ENCODE data around the gene GPRC5C.

The GPRC5C gene

DNA sequence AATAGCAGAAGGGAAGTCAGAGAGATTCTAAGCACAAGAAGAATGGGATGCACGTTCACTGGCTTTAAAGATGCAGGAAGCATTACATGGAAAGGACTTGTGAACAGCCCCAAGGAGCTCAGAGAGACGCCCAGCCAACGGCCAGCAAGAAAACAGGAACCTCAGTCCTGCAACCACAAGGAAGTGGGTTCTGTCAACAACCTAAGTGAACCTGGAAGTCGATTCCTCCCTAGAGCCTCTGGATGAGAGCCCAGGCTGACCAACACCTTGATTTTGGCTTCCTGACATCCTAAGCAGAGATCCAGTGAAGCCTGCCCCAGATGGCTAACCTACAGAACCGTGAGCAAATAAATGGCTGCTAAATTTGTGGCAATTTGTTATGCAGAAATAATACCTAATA lies 40.1 kb upstream of the GPRC5C start:
- Histone ChIP-seq H3K36me3 (ENCODE audit: insufficient read depth) (no peaks in the 10 kb centered on the region), H3K4me1 (ENCODE audit: low read depth, poor library complexity, severe bottlenecking) (no peaks in the 10 kb centered on the region), H3K9ac (no peak overlapping the region), H3K4me2 (no peak overlapping the region), H4K20me1 (ENCODE audit: insufficient read depth) (no peaks in the 10 kb centered on the region), H2AFZ (ENCODE audit: low read depth) (no peak overlapping the region), H3K79me2 (ENCODE audit: insufficient read depth, low read depth) (no peaks in the 10 kb centered on the region), H3K27me3 (ENCODE audit: insufficient read depth, low read depth) (peaks cover 53% of the 10 kb centered on the region), H3K4me3 (IDR thresholded peaks at IDR 0.05; ENCODE audit: insufficient read depth, low read depth, low read length) (no peak overlapping the region), H3K27ac (no peak overlapping the region)
- TF ChIP-seq, protein P1, sequence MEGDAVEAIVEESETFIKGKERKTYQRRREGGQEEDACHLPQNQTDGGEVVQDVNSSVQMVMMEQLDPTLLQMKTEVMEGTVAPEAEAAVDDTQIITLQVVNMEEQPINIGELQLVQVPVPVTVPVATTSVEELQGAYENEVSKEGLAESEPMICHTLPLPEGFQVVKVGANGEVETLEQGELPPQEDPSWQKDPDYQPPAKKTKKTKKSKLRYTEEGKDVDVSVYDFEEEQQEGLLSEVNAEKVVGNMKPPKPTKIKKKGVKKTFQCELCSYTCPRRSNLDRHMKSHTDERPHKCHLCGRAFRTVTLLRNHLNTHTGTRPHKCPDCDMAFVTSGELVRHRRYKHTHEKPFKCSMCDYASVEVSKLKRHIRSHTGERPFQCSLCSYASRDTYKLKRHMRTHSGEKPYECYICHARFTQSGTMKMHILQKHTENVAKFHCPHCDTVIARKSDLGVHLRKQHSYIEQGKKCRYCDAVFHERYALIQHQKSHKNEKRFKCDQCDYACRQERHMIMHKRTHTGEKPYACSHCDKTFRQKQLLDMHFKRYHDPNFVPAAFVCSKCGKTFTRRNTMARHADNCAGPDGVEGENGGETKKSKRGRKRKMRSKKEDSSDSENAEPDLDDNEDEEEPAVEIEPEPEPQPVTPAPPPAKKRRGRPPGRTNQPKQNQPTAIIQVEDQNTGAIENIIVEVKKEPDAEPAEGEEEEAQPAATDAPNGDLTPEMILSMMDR (conservative IDR thresholded peaks at IDR 0.05; ENCODE audit: low read depth, low read length): no peak

DNA sequence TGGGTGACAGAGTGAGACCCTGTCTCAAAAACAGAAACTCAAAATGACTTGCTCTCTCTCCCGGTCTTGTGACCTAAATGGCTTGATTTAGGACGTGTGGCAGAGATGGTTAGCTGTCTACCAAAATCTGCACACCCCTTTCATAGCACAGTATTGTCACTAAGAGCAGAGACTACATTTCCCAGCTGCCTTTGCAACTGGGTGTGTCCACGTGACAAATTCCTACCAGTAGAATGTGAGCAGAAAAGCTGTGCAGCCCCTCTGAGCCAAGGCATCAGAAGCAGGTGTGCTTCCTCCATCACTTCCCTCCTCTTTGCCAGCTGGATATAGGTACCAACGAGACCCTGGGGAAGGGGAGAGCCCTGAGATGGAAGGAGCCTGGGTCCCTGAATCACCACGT lies 39.0 kb upstream of the GPRC5C start:
- TF ChIP-seq, protein P1 (conservative IDR thresholded peaks at IDR 0.05; ENCODE audit: low read depth, low read length): no peak
- H3K4me3 ChIP-seq (IDR thresholded peaks at IDR 0.05; ENCODE audit: insufficient read depth, low read depth, low read length): no peak overlapping the region
- no peaks in the 10 kb centered on the region for H3K36me3 ChIP-seq (ENCODE audit: insufficient read depth)
- H3K9ac ChIP-seq: no peak overlapping the region
- H3K79me2 ChIP-seq (ENCODE audit: insufficient read depth, low read depth): no peaks in the 10 kb centered on the region
- no peak overlapping the region for H2AFZ ChIP-seq (ENCODE audit: low read depth)
- no peaks in the 10 kb centered on the region for H4K20me1 ChIP-seq (ENCODE audit: insufficient read depth)
- no peak overlapping the region for H3K4me2 ChIP-seq
- H3K4me1 ChIP-seq (ENCODE audit: low read depth, poor library complexity, severe bottlenecking): no peaks in the 10 kb centered on the region
- H3K27ac ChIP-seq: no peak overlapping the region
- H3K27me3 ChIP-seq (ENCODE audit: insufficient read depth, low read depth): peaks cover 44% of the 10 kb centered on the region

DNA sequence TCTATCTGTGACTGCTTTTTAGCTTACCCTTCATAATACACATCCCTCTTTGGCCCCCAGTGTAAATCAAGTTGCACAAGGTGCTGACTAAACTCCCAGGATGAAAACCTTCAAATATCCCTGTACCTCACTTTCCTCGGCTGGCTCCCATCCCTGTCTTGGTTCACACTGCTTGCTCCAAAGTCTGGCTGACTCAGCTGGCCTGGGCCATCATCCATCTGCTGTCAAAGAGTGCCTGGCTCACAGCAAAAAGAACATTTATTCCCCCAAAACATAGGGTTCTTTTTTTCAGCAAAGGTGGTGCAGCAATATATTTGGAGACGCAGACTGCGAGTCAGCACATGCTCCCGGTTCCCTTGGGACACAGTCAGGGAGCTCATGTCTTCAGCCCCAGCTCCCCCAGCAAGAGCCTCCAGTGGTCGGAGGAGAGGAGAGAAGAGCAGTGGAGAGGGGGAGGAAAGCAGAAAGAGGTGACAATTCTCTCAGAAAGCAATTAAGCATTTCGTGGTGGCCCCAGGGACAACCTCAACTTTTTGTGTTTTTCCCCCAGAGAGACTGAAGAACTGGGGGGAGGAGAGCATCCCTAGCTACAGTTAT lies 38.4 kb upstream of the GPRC5C start:
- H4K20me1 ChIP-seq (ENCODE audit: insufficient read depth): no peaks in the 10 kb centered on the region
- H3K9ac ChIP-seq: no peak overlapping the region
- H3K36me3 ChIP-seq (ENCODE audit: insufficient read depth): no peaks in the 10 kb centered on the region
- H3K4me3 ChIP-seq (IDR thresholded peaks at IDR 0.05; ENCODE audit: insufficient read depth, low read depth, low read length): no peak overlapping the region
- H2AFZ ChIP-seq (ENCODE audit: low read depth): no peak overlapping the region
- TF ChIP-seq, protein P1 (conservative IDR thresholded peaks at IDR 0.05; ENCODE audit: low read depth, low read length): no peak
- no peak overlapping the region for H3K4me2 ChIP-seq
- no peak overlapping the region for H3K27ac ChIP-seq
- peaks cover 38% of the 10 kb centered on the region for H3K27me3 ChIP-seq (ENCODE audit: insufficient read depth, low read depth)
- H3K4me1 ChIP-seq (ENCODE audit: low read depth, poor library complexity, severe bottlenecking): no peaks in the 10 kb centered on the region
- no peaks in the 10 kb centered on the region for H3K79me2 ChIP-seq (ENCODE audit: insufficient read depth, low read depth)

DNA sequence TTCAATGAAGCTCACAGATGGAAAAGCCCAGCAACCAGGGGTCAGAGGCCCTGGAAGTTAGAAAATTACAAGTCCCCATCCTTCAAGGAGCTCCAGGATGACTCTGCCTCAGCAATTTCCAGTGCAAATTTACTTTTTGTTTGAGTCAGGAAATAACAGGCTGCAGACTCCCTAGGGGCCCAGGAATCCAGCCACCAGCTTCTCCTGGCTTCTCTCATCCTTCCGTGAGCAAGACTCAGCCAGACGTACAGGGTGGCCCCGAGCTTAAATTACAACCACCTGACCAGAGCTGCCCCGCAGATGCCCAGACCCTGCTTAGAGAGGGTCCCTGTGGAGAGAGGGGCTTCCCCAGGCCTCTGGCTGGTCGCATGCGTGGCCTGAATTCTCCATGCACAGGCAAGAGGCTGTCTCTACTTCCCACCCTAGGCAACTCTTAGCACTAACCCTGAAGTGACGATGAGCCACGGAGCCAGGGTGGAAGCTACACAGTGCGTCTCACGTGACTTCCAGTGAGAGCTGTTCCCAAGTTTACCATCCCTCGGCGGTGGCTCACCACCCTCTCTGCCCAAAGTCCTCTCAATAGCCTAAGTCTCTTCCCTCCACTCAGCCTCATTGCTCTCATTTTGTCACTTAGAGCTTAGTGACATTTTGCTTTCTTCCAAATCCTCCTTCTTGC lies 37.5 kb upstream of the GPRC5C start:
- no peak overlapping the region for H2AFZ ChIP-seq (ENCODE audit: low read depth)
- no peaks in the 10 kb centered on the region for H3K79me2 ChIP-seq (ENCODE audit: insufficient read depth, low read depth)
- no peaks in the 10 kb centered on the region for H3K4me1 ChIP-seq (ENCODE audit: low read depth, poor library complexity, severe bottlenecking)
- no peak overlapping the region for H3K27ac ChIP-seq
- no peaks in the 10 kb centered on the region for H4K20me1 ChIP-seq (ENCODE audit: insufficient read depth)
- H3K9ac ChIP-seq: no peak overlapping the region
- H3K27me3 ChIP-seq (ENCODE audit: insufficient read depth, low read depth): peaks cover 38% of the 10 kb centered on the region
- TF ChIP-seq, protein P1 (conservative IDR thresholded peaks at IDR 0.05; ENCODE audit: low read depth, low read length): no peak
- H3K4me3 ChIP-seq (IDR thresholded peaks at IDR 0.05; ENCODE audit: insufficient read depth, low read depth, low read length): no peak overlapping the region
- no peak overlapping the region for H3K4me2 ChIP-seq
- no peaks in the 10 kb centered on the region for H3K36me3 ChIP-seq (ENCODE audit: insufficient read depth)

Data from KMS-11 (cell line).